HG03520 (cell line): Measurements from ENCODE around the gene MFSD6L.

Experiments
- ATAC-seq: cut with Tn5 transposase; IDR thresholded peaks from one replicate; pipeline ENCODE4 v1.9.1; 2021; ENCODE audit warnings: mild to moderate bottlenecking, moderate library complexity; ENCODE audit not compliant: unreplicated experiment

The MFSD6L gene

GRCh38 chr17:8794636-8795035 lies 4.5 kb downstream of the MFSD6L start:
- no peak for ATAC-seq

- no peak for ATAC-seq
Observed at GRCh38 chr17:8793649-8794048, 5.5 kb downstream of the MFSD6L start.

GRCh38 chr17:8792646-8793045 lies 6.5 kb downstream of the MFSD6L start:
- no peak for ATAC-seq

- no peak for ATAC-seq
Observed at GRCh38 chr17:8791910-8792270, 7.3 kb downstream of the MFSD6L start.

GRCh38 chr17:8791248-8791909 lies 7.8 kb downstream of the MFSD6L start:
- ATAC-seq = no peak

- ATAC-seq = no peak
Observed at GRCh38 chr17:8789743-8790142, 9.4 kb downstream of the MFSD6L start.

- no peak for ATAC-seq
Observed at GRCh38 chr17:8788998-8789397, 10.2 kb downstream of the MFSD6L start.

GRCh38 chr17:8785547-8786413 lies 13.4 kb downstream of the MFSD6L start:
- ATAC-seq = no peak

GRCh38 chr17:8782176-8782575 lies 17.0 kb downstream of the MFSD6L start:
- ATAC-seq = no peak

- ATAC-seq = no peak
Observed at GRCh38 chr17:8781776-8782175, 17.4 kb downstream of the MFSD6L start.

GRCh38 chr17:8776881-8777280 lies 22.3 kb downstream of the MFSD6L start:
- no peak for ATAC-seq

GRCh38 chr17:8776248-8776647 lies 22.9 kb downstream of the MFSD6L start:
- ATAC-seq = no peak

- no peak for ATAC-seq
Observed at GRCh38 chr17:8766731-8767130, 32.4 kb downstream of the MFSD6L start.

- no peak for ATAC-seq
Observed at GRCh38 chr17:8762012-8762411, 37.2 kb downstream of the MFSD6L start.

- no peak for ATAC-seq
Observed at GRCh38 chr17:8758137-8758596, 41.0 kb downstream of the MFSD6L start, which contains the start of gene SPDYE4. Gene SPDYE4, minus strand, starts transcription at chr17:8758546. Its CDS starts 164 bp downstream, at chr17:8758382.

GRCh38 chr17:8757189-8757588 lies 42.0 kb downstream of the MFSD6L start:
- ATAC-seq = no peak

- ATAC-seq = no peak
Observed at GRCh38 chr17:8755590-8756255, 43.4 kb downstream of the MFSD6L start.

- no peak for ATAC-seq
Observed at GRCh38 chr17:8754890-8755289, 44.3 kb downstream of the MFSD6L start.

GRCh38 chr17:8753976-8754440 lies 45.2 kb downstream of the MFSD6L start:
- no peak for ATAC-seq

- ATAC-seq = no peak
Observed at GRCh38 chr17:8753136-8753975, 45.8 kb downstream of the MFSD6L start.

GRCh38 chr17:8749616-8750015 lies 49.5 kb downstream of the MFSD6L start:
- no peak for ATAC-seq
